Activated CD8-positive, alpha-beta memory T cell treated with anti-CD3 and anti-CD28 coated beads for 24 hours (primary cell): Measurements from ENCODE around the gene KMT5C.

Experiments used
- DNase-seq: peaks from one replicate; pipeline ENCODE4 v3.0.0-alpha.2; 2020

KMT5C gene

DNA sequence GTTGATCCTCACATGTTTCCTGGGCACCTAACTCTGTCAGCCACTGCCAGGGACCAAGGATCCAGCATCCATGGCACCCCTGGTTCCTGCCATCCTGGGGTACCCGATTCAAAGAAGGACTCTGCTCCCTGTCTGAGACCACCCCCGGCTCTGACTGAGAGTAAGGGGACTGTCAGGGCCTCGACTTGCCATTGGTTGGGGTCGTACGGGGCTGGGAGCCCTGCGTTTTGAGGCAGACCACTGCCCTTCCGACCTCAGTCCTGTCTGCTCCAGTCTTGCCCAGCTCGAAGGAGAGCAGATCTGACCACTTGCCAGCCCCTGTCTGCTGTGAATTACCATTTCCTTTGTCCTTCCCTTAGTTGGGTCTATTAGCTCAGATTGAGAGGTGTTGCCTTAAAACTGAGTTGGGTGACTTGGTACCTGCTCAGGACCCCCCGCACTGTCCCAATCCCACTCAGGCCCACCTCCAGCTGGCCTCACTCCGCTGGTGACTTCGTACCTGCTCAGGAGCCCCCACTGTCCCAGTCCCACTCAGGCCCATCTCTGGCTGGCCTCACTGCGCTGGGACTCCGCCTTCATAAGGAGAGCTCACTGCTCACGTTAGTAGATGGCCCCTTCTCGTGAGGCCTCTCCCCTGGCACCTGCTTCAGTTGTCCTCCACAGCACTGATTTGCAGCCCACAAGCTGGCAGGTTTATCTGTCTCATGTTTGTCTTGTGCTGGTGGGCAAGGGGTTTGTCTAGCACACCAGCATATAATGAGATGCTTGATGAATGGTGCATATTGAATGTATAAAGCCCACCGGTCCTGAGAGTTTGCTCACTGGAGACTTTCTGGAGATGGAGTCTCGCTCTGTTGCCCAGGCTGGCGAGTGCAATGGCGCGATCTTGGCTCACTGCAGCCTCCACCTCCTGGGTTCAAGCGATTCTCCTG, 50.0 kb downstream of the KMT5C start:
- DNase-seq, result no peak

DNA sequence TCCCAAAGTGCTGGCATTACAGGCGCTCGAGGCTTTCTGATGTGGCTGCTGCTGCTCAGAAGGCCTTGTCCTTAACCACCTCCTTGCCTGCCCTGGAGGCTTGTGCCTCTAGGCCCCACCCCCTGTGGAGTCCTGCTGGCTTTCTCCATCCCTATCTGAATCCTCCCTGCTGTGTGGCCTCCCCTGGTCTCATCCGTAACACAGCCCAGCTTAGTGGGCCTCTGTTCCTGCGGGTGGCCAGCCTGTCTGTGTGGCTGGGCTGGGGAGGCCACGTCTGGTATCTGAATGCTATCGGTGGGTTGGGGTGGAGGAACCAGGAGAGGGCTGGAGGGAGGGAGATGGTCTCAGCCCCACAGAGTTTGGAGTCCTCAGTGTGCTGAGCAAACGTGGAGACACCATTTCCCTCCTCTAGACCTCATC, 50.8 kb downstream of the KMT5C start:
- no peak for DNase-seq

GRCh38 chr19:55391191-55391670, 51.6 kb downstream of the KMT5C start:
- no peak for DNase-seq

DNA sequence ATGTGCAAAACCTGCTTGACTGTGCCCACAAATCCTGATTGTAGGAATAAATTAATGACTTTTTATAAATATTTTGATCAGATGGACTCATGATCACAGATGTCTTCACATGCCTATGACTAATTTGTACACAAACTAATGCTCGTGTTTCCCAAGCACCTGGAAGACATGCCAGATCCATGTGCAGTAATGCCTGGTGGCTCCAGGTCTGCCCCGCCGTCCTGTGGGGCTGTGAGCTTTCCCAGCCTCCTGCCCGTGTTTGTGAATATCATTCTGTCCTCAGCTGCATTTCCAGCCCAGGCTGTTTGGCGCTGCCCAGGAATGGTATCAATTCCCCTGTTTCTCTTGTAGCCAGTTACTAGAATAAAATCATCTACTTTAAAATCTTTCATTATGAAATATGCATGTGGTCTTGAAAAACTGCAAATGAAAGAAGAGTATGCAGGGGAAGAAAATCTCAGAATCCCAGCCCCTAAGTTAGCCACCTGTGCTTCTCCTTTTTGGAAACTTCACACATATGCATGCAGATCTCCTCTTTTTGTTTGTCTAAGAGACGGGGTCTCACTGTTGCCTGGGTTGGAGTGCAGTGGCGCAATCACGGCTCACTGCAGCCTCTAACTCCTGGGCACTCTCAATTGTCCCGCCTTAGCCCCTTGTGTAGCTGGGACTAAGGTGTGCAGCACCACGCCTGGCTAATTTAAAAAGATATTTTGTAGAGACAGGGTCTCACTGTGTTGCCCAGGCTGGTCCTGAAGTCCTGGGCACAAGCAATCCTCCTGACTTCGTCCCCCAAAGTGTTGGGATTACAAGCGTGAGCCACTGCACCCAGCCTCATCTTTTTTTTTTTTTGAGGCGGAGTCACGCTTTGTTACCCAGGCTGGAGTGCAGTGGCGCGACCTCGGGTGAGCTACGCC, 52.3 kb downstream of the KMT5C start:
- no peak for DNase-seq

DNA sequence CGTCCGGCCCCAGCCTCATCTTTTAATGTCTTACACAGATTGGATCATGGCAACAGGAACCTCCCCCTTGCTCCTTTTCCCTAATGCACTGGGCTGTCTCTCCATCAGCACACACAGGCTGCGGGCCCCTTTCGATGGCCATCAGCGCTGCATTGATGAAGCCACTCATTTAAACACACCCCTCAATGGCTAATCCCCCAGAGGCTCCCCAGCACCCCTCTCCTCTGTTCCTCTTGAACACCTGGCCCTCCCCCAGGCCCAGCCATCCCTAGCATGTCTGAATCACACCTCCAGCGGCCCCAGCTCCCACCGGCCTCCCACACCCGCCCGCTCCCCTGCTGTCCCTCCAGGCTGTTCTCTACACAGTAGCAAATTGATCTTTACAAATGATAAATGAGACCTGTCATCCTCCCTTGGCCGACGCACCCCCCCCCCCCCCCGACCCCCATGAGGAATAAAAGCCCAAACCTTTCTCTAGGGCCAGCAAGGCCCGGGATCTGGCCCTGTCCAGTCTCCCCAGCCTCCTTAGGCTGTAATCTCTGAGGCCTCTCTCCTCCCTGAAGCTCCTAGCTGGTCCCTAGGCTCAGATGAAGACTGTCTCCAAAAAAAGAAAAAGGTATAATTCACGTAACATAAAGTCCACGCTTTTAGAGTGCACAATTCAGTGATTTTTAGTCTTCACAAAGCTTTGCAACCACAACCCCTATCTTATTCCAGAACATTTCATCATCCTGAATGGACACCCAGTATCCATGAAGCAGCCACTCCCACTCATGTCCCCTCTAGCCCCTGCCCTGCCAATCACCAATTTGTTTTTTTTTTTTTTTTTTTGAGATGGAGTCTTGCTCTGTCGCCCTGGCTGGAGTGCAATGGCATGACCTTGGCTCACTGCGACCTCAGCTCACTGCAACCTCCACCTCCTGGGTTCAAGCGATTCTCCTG, 53.4 kb downstream of the KMT5C start:
- no peak for DNase-seq
